Measurements from ENCODE around the gene PHF23.

PHF23 gene

GRCh38 chr17:7203391-7203790 lies 35.9 kb downstream of the PHF23 start:
- no peak for DNase-seq (ENCODE audit: low read depth)

GRCh38 chr17:7196651-7197401 lies 42.4 kb downstream of the PHF23 start:
- DNase-seq (ENCODE audit: low read depth) = no peak

DNA sequence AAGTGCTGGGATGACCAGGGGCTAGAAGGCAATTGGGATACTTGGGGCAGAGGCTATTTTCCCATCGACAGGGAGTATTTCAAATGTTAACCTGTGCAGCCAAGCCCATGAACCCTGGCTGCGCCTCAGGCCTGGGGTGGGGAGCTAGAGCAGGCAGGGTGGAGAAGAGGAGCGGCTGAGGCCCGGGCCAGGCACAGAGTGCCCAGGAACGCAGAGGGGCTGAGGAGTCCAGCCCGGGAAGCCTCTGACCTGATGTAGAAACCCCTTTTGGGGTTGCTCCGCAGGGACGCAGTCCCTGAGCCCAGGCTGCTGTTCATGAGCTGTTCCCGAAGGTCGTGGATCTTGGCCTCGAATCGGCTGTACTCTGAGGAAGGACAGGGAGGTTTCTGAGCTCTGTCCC lies 43.3 kb downstream of the PHF23 start:
- no peak for DNase-seq (ENCODE audit: low read depth)

DNA sequence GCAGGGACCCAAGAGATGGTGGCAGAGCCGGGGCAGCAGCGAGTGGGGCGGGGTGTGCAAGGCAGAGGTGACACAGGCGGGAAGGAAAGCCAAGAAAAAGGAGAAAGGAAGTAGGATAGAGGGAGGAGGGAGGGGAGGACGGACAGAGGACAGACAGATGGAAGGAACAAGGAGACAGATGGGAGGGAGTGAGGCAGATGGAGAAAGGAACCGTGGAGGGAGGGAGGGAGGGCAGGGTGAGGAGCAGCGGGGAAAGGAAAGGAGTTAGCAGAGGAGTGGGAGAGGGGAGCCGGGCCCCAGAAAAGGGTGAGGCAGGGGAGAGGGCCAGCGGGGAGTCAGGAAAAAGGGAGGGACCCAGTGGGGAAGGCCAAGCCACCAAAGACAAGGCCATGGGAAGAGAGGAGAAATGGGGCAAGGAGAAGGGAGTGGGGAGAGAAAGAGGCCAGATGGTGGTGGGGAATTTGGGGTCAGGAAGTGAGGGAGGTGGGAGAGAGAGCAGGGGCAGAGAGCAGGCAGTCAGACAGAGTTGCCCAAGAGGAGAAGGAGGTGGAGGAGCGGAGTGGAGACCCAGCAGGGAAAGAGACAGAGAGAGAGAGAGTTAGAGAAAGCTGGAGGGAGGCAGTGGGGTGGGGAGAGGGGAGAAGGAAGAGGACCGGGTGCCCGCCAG lies 46.9 kb downstream of the PHF23 start:
- no peak for DNase-seq (ENCODE audit: low read depth)

- DNase-seq (ENCODE audit: low read depth) = no peak
Observed at GRCh38 chr17:7191571-7192270, 47.5 kb downstream of the PHF23 start.

DNA sequence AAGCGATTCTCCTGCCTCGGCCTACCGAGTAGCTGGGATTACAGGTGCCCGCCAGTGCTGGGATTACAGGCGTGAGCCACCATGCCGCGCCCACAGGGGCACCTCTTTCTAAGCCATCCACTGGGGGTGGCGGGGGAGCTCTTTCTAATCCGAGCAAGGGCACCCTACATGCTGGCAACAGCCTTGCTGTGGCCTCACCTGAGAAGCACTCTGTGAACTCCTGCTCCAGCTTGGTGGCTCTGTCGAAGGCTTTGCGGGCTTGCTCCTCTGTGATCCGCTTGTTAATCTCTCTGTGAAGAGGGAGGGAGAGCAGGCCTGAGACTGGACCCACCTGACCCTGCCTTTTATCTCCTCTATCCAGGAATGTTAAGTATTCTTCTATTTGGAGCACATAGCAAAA lies 48.2 kb downstream of the PHF23 start:
- DNase-seq (ENCODE audit: low read depth) = no peak

DNA sequence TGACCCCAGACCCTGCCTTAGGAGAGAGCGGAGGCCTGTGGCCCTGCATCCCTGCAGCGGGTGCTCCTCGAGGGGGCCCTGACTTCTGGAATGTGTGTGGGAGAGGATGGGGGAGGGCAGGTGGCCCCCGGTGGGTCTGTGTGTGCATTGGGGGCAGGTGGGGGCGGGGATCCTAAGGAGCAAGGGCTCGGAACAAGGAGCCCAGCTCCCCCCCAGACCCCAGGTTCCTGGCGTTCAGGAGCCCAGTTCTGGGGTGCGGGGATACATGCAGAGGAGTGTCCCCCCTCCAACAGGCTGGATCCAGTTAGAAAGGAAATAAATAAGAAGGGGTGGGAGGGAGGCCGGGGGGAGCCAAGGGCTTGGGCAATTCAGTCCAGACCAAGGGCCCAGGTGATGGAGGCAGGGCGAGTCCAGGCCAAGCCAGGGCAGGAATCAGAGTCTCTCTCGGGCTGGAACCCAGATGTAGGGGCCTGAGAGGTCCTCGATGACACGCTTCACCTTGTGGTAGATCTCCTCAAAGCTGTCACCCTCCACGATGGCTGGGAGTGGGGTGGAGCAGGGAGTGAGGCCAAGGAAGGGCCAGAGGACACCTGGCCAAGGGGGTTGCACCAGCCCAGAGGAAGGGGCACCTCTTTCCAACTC lies 48.9 kb downstream of the PHF23 start:
- DNase-seq (ENCODE audit: low read depth) = no peak

GRCh38 chr17:7186241-7186640 lies 53.0 kb downstream of the PHF23 start:
- no peak for DNase-seq (ENCODE audit: low read depth)

All from fibroblast of gingiva (primary cell).